OCI-LY3 (cell line): Measurements from ENCODE around the gene PLCZ1.

Experiments
- H2AFZ ChIP-seq: fragments of 200-600, 300-600 bp; shearing (Covaris generic); 2 replicates; pipeline ENCODE4 v1.6.0; 2014; ENCODE audit warnings: antibody characterized with exemption, low read depth, low read length
- H3K27ac ChIP-seq: fragments of 200-600, 300-600 bp; sonication (generic); 2 replicates; pipeline ENCODE4 v1.5.1; 2014; ENCODE audit warnings: mild to moderate bottlenecking, low read length, moderate library complexity, mixed read lengths
- H3K27me3 ChIP-seq: fragments of 200-600, 300-600 bp; sonication (generic); 2 replicates; pipeline ENCODE4 v1.6.1; 2014; ENCODE audit warnings: low read depth, low read length, mixed read lengths
- H3K36me3 ChIP-seq: fragments of 200-600, 300-600 bp; sonication (generic); replicated peaks from 2 replicates; pipeline ENCODE3; 2014; ENCODE audit warnings: low read depth, low read length, mixed read lengths
- H3K4me1 ChIP-seq: fragments of 300-600, 200-600 bp; sonication (generic); 2 replicates; pipeline ENCODE4 v1.6.1; 2014; ENCODE audit warnings: low read length, mixed read lengths
- H3K4me2 ChIP-seq: fragments of 200-600, 300-600 bp; sonication (generic); 2 replicates; pipeline ENCODE4 v1.6.1; 2014; ENCODE audit warnings: low read length, mixed read lengths
- H3K4me3 ChIP-seq: fragments of 300-600, 200-600 bp; sonication (generic); 2 replicates; pipeline ENCODE4 v1.5.1; 2014; ENCODE audit warnings: antibody characterized with exemption, mild to moderate bottlenecking, low read length, moderate library complexity
- H3K79me2 ChIP-seq: fragments of 300-600, 200-600 bp; shearing (Covaris generic); 2 replicates; pipeline ENCODE4 v1.6.1; 2014; ENCODE audit warnings: mild to moderate bottlenecking, low read length, mixed read lengths
- H3K9ac ChIP-seq: fragments of 300-600, 200-600 bp; shearing (Covaris generic); 2 replicates; pipeline ENCODE4 v1.6.0; 2014; ENCODE audit warnings: mild to moderate bottlenecking, low read length, moderate library complexity
- H3K9me3 ChIP-seq: fragments of 200-600, 300-600 bp; shearing (Covaris generic); 2 replicates; pipeline ENCODE4 v1.6.1; 2014; ENCODE audit warnings: low read length, mixed read lengths; ENCODE audit not compliant: insufficient read depth
- H4K20me1 ChIP-seq: fragments of 200-600, 300-600 bp; sonication (generic); 2 replicates; pipeline ENCODE4 v1.6.1; 2016; ENCODE audit warnings: low read length, mixed read lengths; ENCODE audit not compliant: insufficient read depth
- CTCF ChIP-seq: fragments of 200-600, 300-600 bp; sonication (generic); IDR thresholded peaks from 2 replicates; pipeline ENCODE4 v1.5.1; 2014; ENCODE audit warnings: antibody characterized with exemption, low read length, low read depth
- EZH2phosphoT487 ChIP-seq: fragments of 200-600 bp; shearing (Covaris generic); IDR thresholded peaks from 2 replicates; pipeline ENCODE4 v1.6.1; 2018; ENCODE audit warnings: antibody characterized with exemption, mixed run types, low read depth

Gene PLCZ1

GRCh38 chr12:18640321-18640955 lies 97.4 kb downstream of the PLCZ1 start:
- no peak overlapping the region for H3K27ac ChIP-seq
- TF ChIP-seq CTCF, result no peak
- no peak for TF ChIP-seq EZH2phosphoT487

GRCh38 chr12:18634382-18634781 lies 103.4 kb downstream of the PLCZ1 start:
- no peak for TF ChIP-seq CTCF
- TF ChIP-seq EZH2phosphoT487, result no peak
- H3K4me1 ChIP-seq, result no peaks in the 10 kb centered on the region

More at GRCh38 chr12:18640321-18640955, 97.4 kb downstream of the PLCZ1 start:
- no peaks in the 10 kb centered on the region for H4K20me1 ChIP-seq
- H3K4me3 ChIP-seq, result no peak overlapping the region
- no peaks in the 10 kb centered on the region for H3K79me2 ChIP-seq
- H3K36me3 ChIP-seq, result no peaks in the 10 kb centered on the region
- no peak overlapping the region for H2AFZ ChIP-seq
- no peak overlapping the region for H3K4me2 ChIP-seq
- H3K9me3 ChIP-seq, result no peaks in the 10 kb centered on the region
- H3K27me3 ChIP-seq, result no peaks in the 10 kb centered on the region
- H3K4me1 ChIP-seq, result no peaks in the 10 kb centered on the region
- H3K9ac ChIP-seq, result no peak overlapping the region

More at GRCh38 chr12:18634382-18634781, 103.4 kb downstream of the PLCZ1 start:
- Histone ChIP-seq H3K79me2 (no peaks in the 10 kb centered on the region), H3K36me3 (no peaks in the 10 kb centered on the region), H4K20me1 (no peaks in the 10 kb centered on the region), H3K9me3 (no peaks in the 10 kb centered on the region), H3K4me2 (no peak overlapping the region), H3K9ac (no peak overlapping the region), H3K27ac (no peak overlapping the region), H2AFZ (no peak overlapping the region), H3K4me3 (no peak overlapping the region), H3K27me3 (no peaks in the 10 kb centered on the region)
